ENCODE data around the gene DLG3. TPM values are rescaled to one million over a fixed set of nuclear protein-coding genes. Genes with fewer than 3 reads are reported as not detected.

The DLG3 gene
- total RNA-seq, 1 experiment from 2014 or later, result 71.2 TPM

GRCh38 chrX:70494441-70494840 is 49.8 kb downstream of the DLG3 start:
- Histone ChIP-seq H3K14ac (ENCODE audit: insufficient read depth, low read length) (no peak overlapping the region), H3K79me2 (ENCODE audit: insufficient read depth, low read length) (no peaks in the 10 kb centered on the region), H2BK5ac (ENCODE audit: insufficient read length, low read length) (no peak overlapping the region), H4K8ac (replicated peaks; ENCODE audit: insufficient read length, low read depth, low read length) (no peak overlapping the region), H2BK12ac (ENCODE audit: insufficient read length, low read depth, low read length) (no peak overlapping the region), H4K91ac (ENCODE audit: insufficient read length, low read depth, low read length) (no peak overlapping the region), H3K79me1 (ENCODE audit: insufficient read depth, low read depth, low read length, poor library complexity, severe bottlenecking) (no peaks in the 10 kb centered on the region), H3K18ac (ENCODE audit: insufficient read length, low read depth, low read length) (no peak overlapping the region), H3K56ac (ENCODE audit: insufficient read length, low read depth, low read length) (no peak overlapping the region), H2BK20ac (ENCODE audit: low read depth, low read length, poor library complexity, severe bottlenecking) (no peak overlapping the region), H2BK15ac (ENCODE audit: low read depth, low read length) (no peak overlapping the region), H2BK120ac (ENCODE audit: low read depth, low read length, poor library complexity, severe bottlenecking) (no peak overlapping the region), H3K27ac (ENCODE audit: insufficient read length, low read depth, low read length) (no peak overlapping the region), H3K4me1 (ENCODE audit: insufficient read depth, low read length) (no peaks in the 10 kb centered on the region), H3K4me2 (ENCODE audit: insufficient read depth, insufficient read length, low read length) (no peak overlapping the region), H3K9ac (ENCODE audit: extremely low read depth, insufficient read length, low read length) (no peak overlapping the region), H3K4ac (ENCODE audit: low read depth, low read length) (no peak overlapping the region), H2AK5ac (ENCODE audit: insufficient read length, low read length) (no peak overlapping the region), H3K9me3 (ENCODE audit: control insufficient read depth, low read depth, low read length) (peaks cover 58% of the 10 kb centered on the region), H3K23me2 (ENCODE audit: insufficient read length, low read depth, low read length, poor library complexity, severe bottlenecking) (no peaks in the 10 kb centered on the region), H3T11ph (ENCODE audit: low read length) (no peak overlapping the region), H4K5ac (ENCODE audit: insufficient read length, low read depth, low read length) (no peak overlapping the region), H4K20me1 (ENCODE audit: control insufficient read depth, insufficient read depth, insufficient read length) (no peaks in the 10 kb centered on the region), H3K27me3 (ENCODE audit: insufficient read depth, low read length) (no peaks in the 10 kb centered on the region), H3K23ac (ENCODE audit: insufficient read length, low read depth, low read length) (no peak overlapping the region), H2AFZ (ENCODE audit: low read length) (no peak overlapping the region)
- DNase-seq, result no peak
- H3K27ac Mint-ChIP-seq, result no peak overlapping the region
- H3K9me3 Mint-ChIP-seq, result peaks cover 82 to 83% of the 10 kb centered on the region in 2 experiments
- WGBS (ENCODE audit: extremely low coverage, insufficient read length, low lambda C conversion rate), result no CpG with 5 or more reads among the region's 4 CpGs
- TF ChIP-seq, protein P1, sequence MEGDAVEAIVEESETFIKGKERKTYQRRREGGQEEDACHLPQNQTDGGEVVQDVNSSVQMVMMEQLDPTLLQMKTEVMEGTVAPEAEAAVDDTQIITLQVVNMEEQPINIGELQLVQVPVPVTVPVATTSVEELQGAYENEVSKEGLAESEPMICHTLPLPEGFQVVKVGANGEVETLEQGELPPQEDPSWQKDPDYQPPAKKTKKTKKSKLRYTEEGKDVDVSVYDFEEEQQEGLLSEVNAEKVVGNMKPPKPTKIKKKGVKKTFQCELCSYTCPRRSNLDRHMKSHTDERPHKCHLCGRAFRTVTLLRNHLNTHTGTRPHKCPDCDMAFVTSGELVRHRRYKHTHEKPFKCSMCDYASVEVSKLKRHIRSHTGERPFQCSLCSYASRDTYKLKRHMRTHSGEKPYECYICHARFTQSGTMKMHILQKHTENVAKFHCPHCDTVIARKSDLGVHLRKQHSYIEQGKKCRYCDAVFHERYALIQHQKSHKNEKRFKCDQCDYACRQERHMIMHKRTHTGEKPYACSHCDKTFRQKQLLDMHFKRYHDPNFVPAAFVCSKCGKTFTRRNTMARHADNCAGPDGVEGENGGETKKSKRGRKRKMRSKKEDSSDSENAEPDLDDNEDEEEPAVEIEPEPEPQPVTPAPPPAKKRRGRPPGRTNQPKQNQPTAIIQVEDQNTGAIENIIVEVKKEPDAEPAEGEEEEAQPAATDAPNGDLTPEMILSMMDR (conservative IDR thresholded peaks at IDR 0.05), result no peak
- peaks cover 61 to 94% (median 84%) of the 10 kb centered on the region in 3 experiments for H3K36me3 Mint-ChIP-seq (ENCODE audit: insufficient read depth in 1 of 3, low read depth in 3 of 3)
- H3K4me3 Mint-ChIP-seq, result no peak overlapping the region
- H3K27me3 Mint-ChIP-seq (ENCODE audit: low read depth), result no peaks in the 10 kb centered on the region
- H3K4me1 Mint-ChIP-seq, result no peaks in the 10 kb centered on the region

Measured in H9 (cell line).